ENCODE results near the gene ZMYM5. TPM values are rescaled to one million over a fixed set of nuclear protein-coding genes. Genes with fewer than 3 reads are reported as not detected.

Gene ZMYM5
- total and polyA plus RNA-seq, 2 of the 4 experiments (the other 2 are of a cell fraction): 7.0 to 10.2 TPM

GRCh38 chr13:19817510-19818158, 45.8 kb downstream of the ZMYM5 start:
- no TSS peak for BruUV-seq (replicated peaks)
- no peak overlapping the region for H2BK20ac ChIP-seq (ENCODE audit: low read depth, low read length)
- H3K27me3 ChIP-seq (ENCODE audit: control insufficient read depth, insufficient read depth, low read length): no peaks in the 10 kb centered on the region
- peaks cover 4% of the 10 kb centered on the region; the same call in 1 of the 2 replicates for H3K9me1 ChIP-seq (ENCODE audit: insufficient read depth, low read length)
- H2AK5ac ChIP-seq (ENCODE audit: low read depth, low read length): no peak overlapping the region
- no peaks in the 10 kb centered on the region for H4K20me1 ChIP-seq (ENCODE audit: insufficient read depth, low read length)
- no peak for DNase-seq
- H3K9me3 ChIP-seq (ENCODE audit: control insufficient read depth, insufficient read depth, low read length): no peaks in the 10 kb centered on the region
- WGBS, 2 experiments (ENCODE audit: extremely low coverage in 2 of 2, insufficient read length in 1 of 2): 80% methylated on average over 1 of the region's 7 CpGs; no CpG with 5 or more reads in 1 of the 2 experiments
- no peak overlapping the region for H3K18ac ChIP-seq (ENCODE audit: low read depth, low read length)
- H4K5ac ChIP-seq (ENCODE audit: low read depth, low read length): no peak overlapping the region
- H3K79me1 ChIP-seq (ENCODE audit: low read depth in 1 of 2, low read length in 2 of 2): peaks cover 2 to 7% of the 10 kb centered on the region in 2 experiments
- H2BK15ac ChIP-seq (ENCODE audit: low read depth, low read length): no peak overlapping the region
- H2AFZ ChIP-seq (replicated peaks; ENCODE audit: low read length, poor library complexity): no peak overlapping the region
- H3K27ac ChIP-seq (ENCODE audit: insufficient read depth, low read length): no peak overlapping the region
- H4K8ac ChIP-seq (ENCODE audit: low read depth in 2 of 2, low read length in 2 of 2): no peak overlapping the region
- no peak overlapping the region for H3K14ac ChIP-seq (replicated peaks; ENCODE audit: low read depth, low read length)
- no peak for ATAC-seq (ENCODE audit: low read depth)
- H2AK9ac ChIP-seq (replicated peaks; ENCODE audit: low read depth, low read length, poor library complexity): no peak overlapping the region
- no peak overlapping the region for H3K23ac ChIP-seq (ENCODE audit: low read depth, low read length)
- no peak overlapping the region for H2BK5ac ChIP-seq (ENCODE audit: low read depth, low read length, poor library complexity, severe bottlenecking)
- H2BK120ac ChIP-seq (ENCODE audit: low read depth, low read length): no peak overlapping the region
- ChIA-PET CTCF (no interaction called here), POLR2A (ENCODE audit: unreplicated experiment) (no interaction called here)
- no peak overlapping the region for H3K4ac ChIP-seq (ENCODE audit: low read depth, low read length)
- H3K56ac ChIP-seq (ENCODE audit: extremely low read depth, insufficient read depth, low read length): no peak overlapping the region
- H3K4me3 ChIP-seq (ENCODE audit: insufficient read depth, low read depth, low read length): no peak overlapping the region
- no peak for TF ChIP-seq CHD1 (IDR thresholded peaks at IDR 0.05; ENCODE audit: low read depth, low read length)
- no peak for TF ChIP-seq USF2 (IDR thresholded peaks at IDR 0.05; ENCODE audit: low read depth, low read length)
- no peak for TF ChIP-seq MAZ (IDR thresholded peaks at IDR 0.05; ENCODE audit: borderline replicate concordance, low read depth, low read length)
- no peak for TF ChIP-seq RCOR1 (IDR thresholded peaks at IDR 0.05; ENCODE audit: insufficient replicate concordance, low read length)
- in situ Hi-C loops (cut with MboI; ENCODE audit: low sequenced_read_pairs): no loop called here
- no peak overlapping the region for H3K4me2 ChIP-seq (ENCODE audit: low read depth, low read length)
- H3K9ac ChIP-seq (ENCODE audit: low read depth, low read length): no peak overlapping the region
- dilution Hi-C loops (cut with HindIII; ENCODE audit: low sequenced_read_pairs, unreplicated experiment): no loop called here
- intact Hi-C loops (cut with micrococcal nuclease): no loop called here
- peaks cover 16% of the 10 kb centered on the region for H3K36me3 ChIP-seq (ENCODE audit: control insufficient read depth, insufficient read depth, low read length)
- H3K4me1 ChIP-seq (ENCODE audit: control insufficient read depth, insufficient read depth, low read length): no peaks in the 10 kb centered on the region
- H4K91ac ChIP-seq (ENCODE audit: insufficient read depth, low read depth, low read length): no peak overlapping the region

Measured in IMR-90 (cell line).